Endothelial cell of umbilical vein (primary cell): ENCODE data around the gene DUSP22. TPM values are rescaled to one million over a fixed set of nuclear protein-coding genes. Genes with fewer than 3 reads are reported as not detected.

Experiments used
- BruUV-seq: library from RNA; stranded (reverse); fragments of 400-500 nt; replicated peaks from 2 replicates; lab custom pipeline; 2021; lab: Mats Ljungman, UMichigan
- CTCF ChIA-PET: fragments of 300-600, 350-600 bp; sonication (Branson Sonifier 250); formaldehyde crosslinking; loops from one replicate; lab custom pipeline; 2021; ENCODE audit warnings: antibody characterized with exemption, inconsistent platforms; lab: Charles Lee
- POLR2A ChIA-PET: fragments of 300-600, 350-600 bp; sonication (Branson Sonifier 250); formaldehyde crosslinking; loops from one replicate; lab custom pipeline; 2021; ENCODE audit warnings: antibody characterized with exemption, inconsistent platforms; lab: Charles Lee
- DNase-seq: peaks from one replicate; pipeline ENCODE4 v3.0.0-alpha.2; 2011; ENCODE audit warnings: low read depth, low spot score
- FAIRE-seq: peaks from 2 replicates; lab custom pipeline; 2011; peaks lifted over from hg19 to GRCh38; lab: Jason Lieb, UNC
- H2AFZ ChIP-seq: 2 replicates; pipeline ENCODE4 v1.6.0; 2012; ENCODE audit warnings: low read depth, low read length, control low read depth, inconsistent platforms
- H3K27ac ChIP-seq: 2 replicates; pipeline ENCODE4 v1.5.1; 2011; ENCODE audit warnings: low read depth, mild to moderate bottlenecking, control low read depth, low read length, moderate library complexity; ENCODE audit not compliant: insufficient read depth
- H3K27me3 ChIP-seq, 2 experiments: 2 replicates each; pipeline versions ENCODE4 v1.6.0 to v1.6.1; 2011; ENCODE audit warnings: low read length in 2 of 2, mixed read lengths in 1 of 2; ENCODE audit not compliant: control insufficient read depth in 2 of 2, insufficient read depth in 2 of 2
- H3K36me3 ChIP-seq, 2 experiments: 2 replicates in 1 of 2; 3 replicates in 1 of 2; pipeline ENCODE4 v1.5.1; 2011; ENCODE audit warnings: low read length in 2 of 2, mild to moderate bottlenecking in 1 of 2, moderate library complexity in 1 of 2; ENCODE audit not compliant: control insufficient read depth in 2 of 2, insufficient read depth in 2 of 2; ENCODE audit errors: extremely low read depth in 1 of 2
- H3K4me1 ChIP-seq: 3 replicates; pipeline ENCODE4 v1.5.1; 2011; ENCODE audit warnings: mild to moderate bottlenecking, low read length; ENCODE audit not compliant: control insufficient read depth, insufficient read depth; ENCODE audit errors: extremely low read depth
- H3K4me2 ChIP-seq: 2 replicates; pipeline ENCODE4 v1.6.1; 2011; ENCODE audit warnings: low read length, control low read depth, mixed read lengths; ENCODE audit not compliant: insufficient read depth
- H3K4me3 ChIP-seq, 3 experiments: fragments of 200-600 bp in 1 of 3; sonication (generic), shearing (Covaris generic) in 1 of 3; replicated peaks in 1 of 3; 2 replicates each; pipeline ENCODE4 v1.5.1; 2011 to 2016; ENCODE audit warnings: control low read depth in 3 of 3, low read length in 3 of 3, mild to moderate bottlenecking in 2 of 3, inconsistent platforms in 1 of 3, low read depth in 1 of 3, moderate library complexity in 1 of 3; ENCODE audit not compliant: insufficient read depth in 1 of 3
- H3K79me2 ChIP-seq: 2 replicates; pipeline ENCODE4 v1.6.0; 2012; ENCODE audit warnings: low read length, inconsistent platforms; ENCODE audit not compliant: control insufficient read depth, insufficient read depth
- H3K9ac ChIP-seq: replicated peaks from 2 replicates; pipeline ENCODE3; 2011; ENCODE audit warnings: low read length, control low read depth; ENCODE audit not compliant: insufficient read depth; ENCODE audit errors: extremely low read depth
- H3K9me1 ChIP-seq: replicated peaks from 3 replicates; pipeline ENCODE4 v1.6.0; 2011; ENCODE audit warnings: mild to moderate bottlenecking, low read length; ENCODE audit not compliant: control insufficient read depth, insufficient read depth; ENCODE audit errors: extremely low read depth
- H3K9me3 ChIP-seq: replicated peaks from 2 replicates; pipeline ENCODE4 v1.5.1; 2012; ENCODE audit warnings: low read length, inconsistent platforms; ENCODE audit not compliant: control insufficient read depth, insufficient read depth
- H4K20me1 ChIP-seq: replicated peaks from 2 replicates; pipeline ENCODE3; 2011; ENCODE audit warnings: mild to moderate bottlenecking, low read length; ENCODE audit not compliant: control insufficient read depth, insufficient read depth; ENCODE audit errors: extremely low read depth
- CTCF ChIP-seq, 2 donors: IDR thresholded peaks; 1 replicate in 1 of 2; 2 replicates in 1 of 2; pipeline ENCODE4 v1.5.1; 2011; ENCODE audit warnings: low read length in 2 of 2, mild to moderate bottlenecking in 2 of 2, moderate library complexity in 2 of 2, control low read depth in 1 of 2, inconsistent platforms in 1 of 2, low read depth in 1 of 2; ENCODE audit not compliant: insufficient read depth in 1 of 2; ENCODE audit errors: extremely low read depth in 1 of 2
- EZH2 ChIP-seq: IDR thresholded peaks from 2 replicates; pipeline ENCODE4 v1.6.1; 2012; ENCODE audit warnings: borderline replicate concordance, low read depth, mild to moderate bottlenecking, moderate library complexity, low read length, inconsistent platforms; ENCODE audit not compliant: severe bottlenecking
- FOS ChIP-seq: IDR thresholded peaks from 2 replicates; pipeline ENCODE4 v1.6.1; 2011; ENCODE audit warnings: mild to moderate bottlenecking, low read length, moderate library complexity, borderline replicate concordance; ENCODE audit not compliant: insufficient read depth
- GATA2 ChIP-seq: IDR thresholded peaks from 2 replicates; pipeline ENCODE4 v1.7.0; 2011; ENCODE audit warnings: low read depth, mild to moderate bottlenecking, moderate library complexity, mixed read lengths, low read length; ENCODE audit not compliant: insufficient read length, insufficient read depth
- JUN ChIP-seq: IDR thresholded peaks from 2 replicates; pipeline ENCODE4 v1.6.1; 2011; ENCODE audit warnings: borderline replicate concordance, low read depth; ENCODE audit not compliant: insufficient read length, insufficient read depth
- MAX ChIP-seq: IDR thresholded peaks from 2 replicates; pipeline ENCODE4 v1.6.1; 2011; ENCODE audit not compliant: insufficient read depth, insufficient read length
- MYC ChIP-seq: IDR thresholded peaks from one replicate; pipeline ENCODE4 v1.6.1; 2011; ENCODE audit warnings: mild to moderate bottlenecking, low read depth, low read length
- POLR2A ChIP-seq: IDR thresholded peaks from 2 replicates; pipeline ENCODE4 v1.6.1; 2012; ENCODE audit warnings: low read depth, mild to moderate bottlenecking, control low read depth, low read length
- POLR2AphosphoS5 ChIP-seq: IDR thresholded peaks from 2 replicates; pipeline ENCODE4 v1.6.1; 2012; ENCODE audit warnings: low read depth, mild to moderate bottlenecking, control low read depth, low read length, moderate library complexity; ENCODE audit not compliant: insufficient read depth
- dilution Hi-C: fragments of 300-500 bp; cut with MboI; formaldehyde crosslinking; loops from one replicate; pipeline ENCODE4 v1.15.0; 2019; ENCODE audit warnings: low sequenced_read_pairs; ENCODE audit not compliant: extremely low pct_ligation_motif_present
- intact Hi-C: fragments of 100-400 bp; cut with micrococcal nuclease; formaldehyde crosslinking; loops from one replicate; pipeline ENCODE4 v1.10.0; 2022
- polyA plus RNA-seq, 4 experiments: library from polyadenylated mRNA; depleted of rRNA in 3 of 4; stranded (reverse) in 3 of 4; unstranded in 1 of 4; fragments of >200 nt; gene quantifications; 2 replicates each; pipeline versions ENCODE4 v1.2.1 to v1.2.3, GENCODE V29; 2011 to 2012; ENCODE audit warnings: missing spikeins in 1 of 4
- total RNA-seq: library from RNA; stranded (reverse); gene quantifications from 2 replicates; pipeline ENCODE4 v1.2.3, GENCODE V29; 2021

The DUSP22 gene
- total and polyA plus RNA-seq, 2 donors (not counting 3 experiments of a cell fraction or from before 2014, with no cell fraction given), result 23.2 to 33.9 TPM

GRCh38 chr6:303263-303662 is 11.0 kb downstream of the DUSP22 start:
- no peak overlapping the region for H3K9ac ChIP-seq
- intact Hi-C loops (no loop called here), dilution Hi-C loops (no loop called here)
- peaks cover 6% of the 10 kb centered on the region for H3K4me1 ChIP-seq
- H4K20me1 ChIP-seq, result no peaks in the 10 kb centered on the region
- H3K9me3 ChIP-seq, result no peaks in the 10 kb centered on the region
- H3K79me2 ChIP-seq, result peaks cover 11% of the 10 kb centered on the region
- H3K36me3 ChIP-seq, result no peaks in the 10 kb centered on the region
- H3K4me3 ChIP-seq, result no peak overlapping the region
- FAIRE-seq (no peak), DNase-seq (no peak)
- no peak overlapping the region for H3K4me2 ChIP-seq
- no peak overlapping the region for H3K27ac ChIP-seq
- TF ChIP-seq EZH2 (no peak), MYC (no peak)
- no peaks in the 10 kb centered on the region for H3K27me3 ChIP-seq
- H2AFZ ChIP-seq, result no peak overlapping the region
- no peaks in the 10 kb centered on the region for H3K9me1 ChIP-seq
- POLR2A ChIA-PET, result no interaction called here
- CTCF ChIA-PET, result no interaction called here
- no TSS peak for BruUV-seq

- Histone ChIP-seq H3K4me1 (no peaks in the 10 kb centered on the region), H3K9me3 (no peaks in the 10 kb centered on the region), H3K27ac (no peak overlapping the region), H2AFZ (no peak overlapping the region), H4K20me1 (no peaks in the 10 kb centered on the region), H3K27me3 (no peaks in the 10 kb centered on the region), H3K9ac (no peak overlapping the region), H3K4me2 (no peak overlapping the region), H3K36me3 (no peaks in the 10 kb centered on the region), H3K79me2 (peaks cover 11% of the 10 kb centered on the region), H3K4me3 (no peak overlapping the region), H3K9me1 (no peaks in the 10 kb centered on the region)
- no TSS peak for BruUV-seq
- dilution Hi-C loops, result no loop called here
- no peak for FAIRE-seq
- ChIA-PET CTCF (no interaction called here), POLR2A (no interaction called here)
- DNase-seq, result no peak
- intact Hi-C loops, result no loop called here
- TF ChIP-seq EZH2 (no peak), MYC (no peak), POLR2AphosphoS5 (no peak), FOS (no peak), MAX (no peak), POLR2A (no peak), CTCF (IDR thresholded peaks at IDR 0.05; ENCODE audit: extremely low read depth in 1 of 2, insufficient read depth in 1 of 2, low read depth in 1 of 2, low read length in 2 of 2) (no peak), JUN (no peak), GATA2 (no peak)
Observed at GRCh38 chr6:303948-304558, 11.8 kb downstream of the DUSP22 start.
